ENCODE measurements around the gene PDIA5.
"Not testable (repeated sequence)": the region's sequence is repeated elsewhere in the genome, so short reads cannot be mapped to it uniquely, and the experiment has no call there.

The PDIA5 gene

DNA sequence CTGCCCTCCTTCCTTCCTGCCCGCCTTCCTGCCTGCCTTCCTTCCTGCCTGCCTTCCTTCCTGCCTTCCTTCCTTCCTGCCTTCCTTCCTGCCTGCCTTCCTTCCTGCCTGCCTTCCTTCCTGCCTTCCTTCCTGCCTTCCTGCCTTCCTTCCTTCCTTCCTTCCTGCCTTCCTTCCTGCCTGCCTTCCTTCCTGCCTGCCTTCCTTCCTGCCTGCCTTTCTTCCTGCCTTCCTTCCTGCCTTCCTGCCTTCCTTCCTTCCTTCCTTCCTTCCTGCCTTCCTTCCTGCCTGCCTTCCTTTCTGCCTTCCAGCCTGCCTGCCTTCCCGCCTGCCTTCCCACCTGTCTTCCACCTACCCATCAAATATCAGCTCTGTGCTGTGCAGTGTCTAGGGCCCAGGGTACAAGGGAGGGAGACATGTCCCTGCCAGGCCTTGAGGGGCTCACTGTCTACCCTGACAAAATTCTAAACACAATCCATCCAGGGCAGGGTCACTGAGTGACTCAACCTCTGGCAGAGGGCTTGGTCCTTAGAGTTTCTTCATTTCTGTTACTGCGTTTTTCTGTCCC is 85.1 kb downstream of the PDIA5 start:
- DNase-seq, result not testable (repeated sequence)

DNA sequence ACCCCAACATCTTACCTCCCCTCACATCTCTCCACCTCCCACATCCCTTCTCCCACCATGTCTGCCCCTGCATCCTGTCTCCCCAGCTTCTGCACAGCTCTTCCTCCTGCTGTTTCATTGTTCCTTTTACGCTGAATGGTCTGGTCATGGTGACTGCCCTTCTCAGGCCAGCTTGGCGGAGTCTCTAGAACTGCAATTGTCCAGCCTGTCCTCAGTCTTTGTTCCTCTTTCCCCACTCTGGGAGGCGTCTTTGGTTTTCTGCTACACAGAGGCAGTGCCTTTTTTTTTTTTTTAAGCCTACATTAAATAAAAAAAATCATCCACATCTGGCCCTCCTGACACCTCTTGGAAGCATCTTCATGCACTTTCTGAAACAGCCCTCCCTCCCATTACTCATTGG is 85.9 kb downstream of the PDIA5 start:
- DNase-seq, result no peak

DNA sequence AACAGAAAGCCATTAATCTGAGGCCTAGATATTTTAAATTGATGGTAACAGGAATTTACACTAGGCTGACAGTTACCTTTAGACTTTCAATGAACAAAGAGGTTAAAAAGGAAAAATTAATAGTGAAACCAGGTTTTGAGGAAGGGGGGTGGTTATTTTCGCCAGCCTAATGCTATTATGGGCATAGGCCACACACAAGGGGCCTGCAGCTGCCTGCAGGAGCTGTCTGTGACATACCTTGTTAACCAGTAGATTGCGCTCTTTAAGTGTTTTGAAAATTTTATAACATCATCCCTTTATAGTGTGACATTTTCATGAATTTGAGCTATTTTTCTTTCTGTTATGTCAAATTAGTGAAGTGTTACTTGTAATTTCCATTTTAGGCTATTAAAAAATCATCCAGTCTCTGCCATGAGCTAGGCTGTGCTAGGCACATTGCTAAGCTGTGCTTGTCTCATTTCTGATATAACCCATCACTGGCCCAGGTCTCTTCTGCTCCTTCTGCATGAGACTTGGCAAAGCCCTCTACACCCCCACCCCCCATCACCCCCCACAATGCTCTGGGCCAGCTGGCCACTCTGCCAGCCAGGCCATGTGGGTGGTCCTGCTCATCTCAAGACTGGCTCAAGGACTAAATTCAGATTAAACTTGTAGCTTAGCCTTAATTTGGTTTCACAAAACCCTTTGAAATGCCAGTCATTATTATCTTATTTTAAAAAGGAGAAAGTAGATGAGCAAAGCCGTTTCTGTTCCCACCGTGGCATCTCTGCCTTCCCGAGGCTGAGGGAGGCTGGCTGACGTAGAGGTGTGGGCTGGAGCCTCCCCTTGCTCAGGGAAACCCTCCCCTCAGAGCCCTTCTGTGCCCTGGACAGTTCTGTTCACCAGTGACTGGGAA is 86.5 kb downstream of the PDIA5 start:
- DNase-seq, result no peak

DNA sequence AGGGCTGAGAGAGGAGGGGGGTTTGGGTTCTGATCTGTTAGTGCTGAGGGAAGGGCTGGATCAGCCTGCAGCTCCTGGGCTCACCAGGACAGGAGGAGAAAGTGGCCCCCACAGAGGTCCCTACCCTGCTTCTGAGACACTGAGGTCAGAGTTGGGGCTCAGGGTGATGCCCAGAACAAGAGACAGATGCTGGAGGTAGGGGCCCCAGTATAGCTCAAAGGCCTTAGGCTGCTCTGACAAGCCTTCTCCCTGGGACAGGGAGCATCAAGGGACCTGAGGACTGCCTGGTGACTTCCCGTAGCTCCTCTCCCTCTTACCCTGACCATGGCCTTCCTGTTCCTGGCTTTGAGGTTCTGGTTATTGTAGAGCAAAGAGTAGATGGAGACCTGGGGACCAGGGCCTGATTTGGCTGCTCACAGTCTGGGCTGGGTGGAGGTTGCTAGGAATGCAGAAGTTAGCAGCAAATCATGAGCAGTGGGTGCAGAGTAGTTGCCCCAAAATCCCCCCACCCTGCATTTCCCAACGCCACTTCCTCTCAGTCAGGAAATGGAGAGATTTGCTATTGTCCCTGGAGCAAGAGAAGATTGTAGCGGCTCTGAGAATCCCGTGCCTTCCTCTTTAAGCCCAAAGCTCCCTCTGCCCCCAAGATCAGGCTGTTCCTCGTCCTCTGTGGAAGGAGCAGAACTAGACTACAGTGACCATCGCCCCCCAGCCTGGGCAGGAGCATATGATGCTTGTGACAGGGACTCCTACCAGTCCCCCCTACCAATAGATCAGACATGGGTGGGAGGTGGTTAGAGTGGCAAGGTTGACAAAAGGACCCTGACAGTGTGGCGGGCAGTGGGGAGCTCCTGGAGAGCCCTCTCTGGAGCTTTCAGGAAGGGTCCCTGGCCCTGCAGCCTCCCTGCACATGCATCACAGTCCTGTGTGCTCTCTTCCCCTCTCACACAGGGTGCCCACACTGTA is 87.5 kb downstream of the PDIA5 start:
- no peak for DNase-seq

DNA sequence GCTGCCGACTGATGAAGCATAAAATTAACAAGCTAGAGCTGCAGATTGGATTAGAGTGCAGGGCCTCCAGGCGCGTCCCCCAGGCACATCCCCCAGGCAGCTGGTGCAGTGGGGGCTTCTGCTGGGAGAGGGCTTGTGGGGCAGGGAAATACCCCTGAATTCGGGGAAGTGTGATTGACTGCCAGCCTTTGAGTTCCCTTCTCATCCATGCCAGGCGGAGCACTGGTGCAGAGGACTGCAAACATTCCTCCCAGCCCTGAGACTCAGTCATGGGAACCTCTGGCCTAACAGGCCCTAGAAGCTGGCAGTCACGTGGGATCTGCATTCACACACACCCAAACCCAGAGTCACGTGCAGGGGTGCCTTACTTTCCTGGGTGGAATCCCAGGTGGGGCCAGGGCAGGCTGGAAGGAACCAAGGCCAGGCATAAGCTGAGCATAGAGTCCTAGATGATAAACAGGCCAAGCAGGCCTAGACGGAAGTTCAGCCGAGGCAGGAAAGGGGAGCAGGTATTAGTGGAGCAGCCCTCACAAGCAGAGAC is 88.7 kb downstream of the PDIA5 start:
- DNase-seq, result no peak

DNA sequence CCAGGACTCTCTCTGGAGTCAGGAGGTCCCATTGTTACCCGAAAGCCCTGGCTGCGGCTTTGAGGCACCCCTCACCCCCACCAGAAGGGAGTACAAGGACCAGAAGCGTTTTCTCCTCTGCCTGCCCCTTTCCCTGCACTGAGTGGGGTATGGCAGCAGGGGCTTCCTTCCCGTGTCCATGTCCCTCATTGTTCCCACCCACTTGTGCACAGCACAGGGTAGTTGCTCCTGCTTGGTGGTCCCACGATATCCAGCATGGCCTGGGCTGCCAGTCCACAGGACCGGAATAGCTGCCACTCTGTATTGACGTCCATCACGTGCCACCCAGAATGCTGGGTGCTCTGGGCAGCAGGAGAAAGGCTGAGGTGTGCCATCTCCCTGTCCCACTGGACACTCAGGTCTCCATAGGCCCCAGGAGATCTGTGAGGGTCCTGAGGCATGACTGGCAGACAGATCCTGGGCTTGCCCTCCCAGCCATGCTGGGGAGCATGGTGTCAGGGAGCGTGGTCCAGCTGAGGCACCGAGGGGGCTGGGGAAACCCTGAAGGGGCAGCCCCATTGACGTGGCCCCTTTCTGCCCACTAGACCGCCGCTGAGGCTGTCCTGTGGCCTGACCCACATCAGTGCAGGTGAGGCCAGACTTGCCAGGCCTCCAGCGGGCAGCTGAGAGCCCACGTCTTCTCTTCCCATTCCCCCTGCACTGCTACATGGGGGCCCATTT is 89.6 kb downstream of the PDIA5 start:
- DNase-seq, result no peak

DNA sequence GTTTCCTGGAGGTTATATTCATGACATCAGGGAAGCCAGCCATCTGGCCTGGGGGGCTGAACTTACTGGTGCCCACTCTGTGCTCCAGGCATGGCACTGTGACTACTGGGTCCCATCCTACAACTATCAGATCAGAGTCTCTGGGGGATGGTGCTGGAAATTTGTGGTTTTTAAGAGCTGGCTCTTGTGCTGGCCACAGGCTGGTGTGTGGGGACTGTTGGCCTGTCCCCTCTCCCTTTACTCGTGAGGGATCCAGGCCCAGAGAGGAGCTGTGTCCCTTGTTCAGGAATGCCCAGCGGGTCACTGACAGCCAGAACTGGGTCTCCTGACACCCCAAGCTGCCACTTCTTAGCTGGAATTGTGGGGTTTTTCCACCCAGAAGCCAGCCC is 90.4 kb downstream of the PDIA5 start:
- no peak for DNase-seq

DNA sequence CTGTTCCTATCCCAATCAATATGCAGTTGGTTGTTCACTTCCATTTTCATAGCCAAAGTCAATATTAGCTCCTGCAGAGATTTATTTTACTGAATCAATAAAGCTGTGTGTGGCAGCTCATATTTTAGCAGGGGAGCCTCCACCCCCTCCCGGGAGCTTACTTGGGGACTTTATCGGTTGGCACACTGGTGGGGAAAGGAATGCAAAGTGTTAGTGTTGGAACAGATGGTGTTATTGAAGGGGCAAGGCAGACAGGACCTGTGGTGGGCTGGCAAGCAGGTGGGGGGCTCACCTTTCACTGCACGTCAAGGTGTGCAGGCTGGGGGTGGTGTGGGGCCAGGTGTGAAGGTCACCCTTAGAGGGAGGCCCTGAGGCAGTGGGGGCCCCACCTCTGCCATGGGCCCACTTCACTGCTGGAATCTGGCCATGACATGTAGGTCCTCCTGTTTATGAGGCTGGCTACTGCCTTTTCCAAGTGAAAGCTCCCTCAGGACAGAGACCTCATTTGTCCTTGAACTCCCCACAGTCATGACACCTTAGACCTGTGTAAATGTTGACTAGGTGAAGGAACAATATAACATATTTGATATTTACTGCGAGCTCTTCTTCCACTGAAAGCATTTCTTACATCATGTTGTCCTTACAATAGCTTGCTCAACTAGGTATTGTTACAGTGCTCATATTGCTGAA is 90.9 kb downstream of the PDIA5 start:
- DNase-seq, result no peak

DNA sequence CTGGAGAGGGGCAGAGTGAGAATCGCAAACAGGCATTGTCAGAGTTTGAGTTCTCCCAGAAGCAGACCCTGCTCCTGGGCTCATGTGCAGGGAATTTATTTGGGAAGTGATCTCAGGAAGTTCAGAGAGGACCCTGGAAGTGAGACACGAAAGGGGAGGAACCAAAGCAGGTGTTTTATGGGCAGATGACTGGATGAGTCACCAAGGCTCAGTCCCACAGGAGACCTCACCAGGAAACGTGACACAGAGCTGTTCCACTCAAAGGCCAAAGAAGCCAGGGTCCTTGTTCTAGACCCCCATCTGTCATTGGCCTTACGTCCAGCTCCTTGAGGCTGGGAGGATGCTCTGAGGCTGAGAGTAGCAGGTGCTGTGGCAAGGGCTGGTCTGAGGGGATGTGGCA is 91.5 kb downstream of the PDIA5 start:
- no peak for DNase-seq

DNA sequence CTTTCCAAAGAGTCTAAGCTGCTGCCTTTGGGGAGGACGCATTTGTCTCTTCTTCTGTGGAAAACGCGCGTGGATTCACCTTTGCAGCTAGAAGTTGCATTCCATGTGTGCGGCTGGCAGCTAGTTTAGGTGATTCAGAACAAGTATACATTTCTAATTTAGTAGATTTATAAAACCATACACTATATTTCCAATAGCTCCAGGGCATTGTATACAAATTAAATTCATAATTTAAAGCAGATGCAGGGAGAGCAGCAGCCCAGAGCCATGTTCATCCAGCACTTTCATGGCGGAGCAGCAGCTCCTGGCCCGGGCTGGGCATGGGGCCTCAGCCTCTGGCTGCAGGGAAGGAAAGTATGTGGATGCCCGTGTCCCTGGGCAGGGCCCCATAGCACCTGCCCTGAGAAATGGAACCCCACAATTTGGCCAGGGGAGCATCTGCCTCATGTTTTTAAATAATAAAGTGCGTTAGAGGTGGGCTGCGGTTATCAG is 92.1 kb downstream of the PDIA5 start:
- DNase-seq, result no peak

DNA sequence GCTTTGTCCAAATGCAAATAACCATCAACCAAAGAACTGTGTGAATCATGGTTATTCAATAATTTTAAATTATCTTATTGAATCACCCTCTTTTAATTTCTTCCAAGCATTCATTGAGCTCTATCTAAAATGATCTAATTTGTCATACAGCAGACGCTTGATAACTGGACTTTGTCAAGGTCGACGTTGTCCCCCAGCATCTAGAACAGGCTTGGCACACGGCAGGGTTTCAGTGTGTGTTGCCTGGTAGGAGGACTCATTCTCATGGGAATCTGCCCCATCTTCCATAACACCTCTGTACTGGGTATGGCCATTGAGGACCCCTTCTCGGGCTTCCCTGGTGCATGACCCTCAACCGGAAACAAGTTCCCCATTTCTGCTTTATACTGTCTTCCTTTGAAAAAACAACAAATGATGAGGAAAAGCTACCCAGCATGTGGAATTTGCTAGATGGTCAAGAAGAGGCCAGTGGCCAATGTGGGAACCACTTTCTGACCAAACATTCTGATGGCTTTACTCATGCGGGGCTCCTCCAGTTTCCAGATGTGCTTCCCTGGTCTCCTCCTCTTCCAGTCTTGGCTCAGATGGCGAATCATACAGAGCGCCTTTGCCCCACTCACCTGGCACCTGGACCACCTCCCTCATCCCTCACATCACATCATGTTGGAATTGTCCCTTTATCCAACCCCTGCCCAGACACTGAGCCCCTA is 93.3 kb downstream of the PDIA5 start:
- DNase-seq, result no peak

DNA sequence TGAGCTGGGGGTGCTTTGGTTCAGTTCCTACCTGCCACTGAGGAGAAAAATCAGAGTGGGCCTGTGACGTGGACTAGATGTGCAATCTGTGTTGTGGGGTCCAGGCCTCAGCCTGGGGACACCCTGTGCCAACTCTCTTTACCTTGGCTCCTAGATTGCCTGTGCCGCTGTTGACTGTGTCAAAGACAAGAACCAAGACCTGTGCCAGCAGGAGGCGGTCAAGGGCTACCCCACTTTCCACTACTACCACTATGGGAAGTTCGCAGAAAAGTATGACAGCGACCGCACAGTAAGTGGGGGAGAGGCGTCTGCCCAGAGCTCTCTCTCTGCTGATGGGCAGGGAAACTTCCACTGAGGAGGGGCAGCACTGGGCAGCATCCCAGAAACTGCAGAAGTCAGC is 94.3 kb downstream of the PDIA5 start:
- DNase-seq, result no peak

DNA sequence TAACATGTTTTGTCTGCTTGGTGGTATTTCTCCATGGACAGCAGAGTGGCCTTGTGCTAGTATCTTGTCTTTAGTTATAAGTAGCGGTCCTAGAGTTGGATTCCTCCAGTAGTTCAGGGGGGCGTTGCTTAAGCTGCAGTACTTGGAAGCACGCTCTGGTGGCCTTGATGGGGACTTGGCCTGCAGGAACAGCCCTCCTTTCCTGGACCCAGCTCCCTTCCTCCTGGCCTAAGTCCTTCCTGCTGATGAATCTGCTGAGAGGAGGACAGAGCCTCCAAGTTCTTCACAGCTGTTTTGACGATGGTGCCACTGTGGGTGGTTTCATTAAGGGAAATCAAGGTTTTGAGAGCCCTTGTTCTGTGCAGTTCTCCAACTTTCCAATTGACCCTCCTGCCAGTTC is 96.3 kb downstream of the PDIA5 start:
- no peak for DNase-seq

DNA sequence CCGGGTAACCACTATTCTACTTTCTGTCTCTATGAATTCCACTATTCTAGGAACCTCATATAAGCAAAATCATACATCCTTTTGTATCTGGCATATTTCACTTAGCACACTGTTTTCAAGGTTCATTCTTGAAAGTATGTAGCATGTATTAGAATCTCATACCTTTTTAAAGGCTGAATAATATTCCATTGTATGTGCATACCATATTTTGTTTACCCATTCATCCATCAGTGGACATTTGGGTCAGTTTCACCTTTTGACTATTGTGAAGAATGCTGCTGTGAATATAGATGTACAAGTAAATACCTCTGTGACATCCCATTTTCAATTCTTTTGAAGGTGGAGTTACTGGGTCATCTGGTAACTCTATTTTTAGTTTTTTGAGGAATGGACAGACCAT is 98.3 kb downstream of the PDIA5 start:
- DNase-seq, result no peak

DNA sequence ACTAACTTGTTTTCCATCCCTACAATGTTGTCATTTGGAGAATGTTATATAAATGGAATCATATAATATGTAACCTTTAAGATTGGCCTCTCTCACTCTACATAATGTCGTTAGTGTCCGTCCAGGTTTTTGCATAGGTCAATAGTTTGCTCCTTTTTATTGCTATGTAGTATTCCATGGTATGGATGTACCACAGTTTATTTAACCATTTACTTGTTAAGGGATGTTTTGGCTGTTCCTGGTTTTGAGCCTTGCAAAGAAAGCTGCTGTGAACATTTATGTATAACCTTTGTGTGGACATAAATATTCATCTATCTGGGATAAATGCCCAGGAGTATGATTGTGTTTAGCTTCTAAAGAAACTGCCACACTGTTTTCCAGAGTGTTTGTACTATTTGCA is 100.9 kb downstream of the PDIA5 start:
- no peak for DNase-seq

DNA sequence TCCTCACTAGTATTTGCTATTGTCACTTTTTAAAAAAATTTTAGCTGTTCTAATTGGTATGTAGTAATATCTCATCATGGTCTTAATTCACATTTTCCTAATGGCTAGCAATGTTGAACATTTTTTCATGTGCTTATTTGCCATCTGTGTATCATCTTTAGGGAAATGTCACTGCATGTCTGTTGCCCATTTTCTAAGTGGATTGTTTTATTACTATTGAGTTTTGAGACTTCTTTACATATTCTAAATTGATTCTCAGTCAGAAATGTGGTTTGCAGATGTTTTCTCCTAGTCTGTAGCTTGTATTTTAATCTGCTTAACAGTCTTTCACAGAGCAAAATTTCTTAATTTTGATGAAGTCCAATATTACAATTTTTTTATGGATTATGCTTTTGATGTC is 101.3 kb downstream of the PDIA5 start:
- no peak for DNase-seq

DNA sequence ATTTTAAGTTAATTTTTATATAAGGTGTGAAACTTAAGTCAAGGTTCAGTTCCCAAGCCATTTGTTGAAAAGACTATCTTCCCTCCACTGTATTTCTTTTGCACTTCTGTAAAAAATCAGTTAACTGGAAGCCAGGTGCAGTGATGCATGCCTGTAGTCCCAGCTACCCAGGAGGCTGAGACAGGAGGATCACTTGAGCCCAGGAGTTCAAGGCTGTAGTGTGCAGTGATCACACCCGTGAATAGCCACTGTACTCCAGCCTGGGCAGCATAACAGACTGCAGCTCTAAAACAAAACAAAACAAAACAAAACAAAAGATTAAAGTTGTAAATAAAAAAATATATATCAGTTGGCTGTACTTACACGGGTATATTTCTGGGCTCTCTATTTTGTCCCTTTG is 101.8 kb downstream of the PDIA5 start:
- no peak for DNase-seq

DNA sequence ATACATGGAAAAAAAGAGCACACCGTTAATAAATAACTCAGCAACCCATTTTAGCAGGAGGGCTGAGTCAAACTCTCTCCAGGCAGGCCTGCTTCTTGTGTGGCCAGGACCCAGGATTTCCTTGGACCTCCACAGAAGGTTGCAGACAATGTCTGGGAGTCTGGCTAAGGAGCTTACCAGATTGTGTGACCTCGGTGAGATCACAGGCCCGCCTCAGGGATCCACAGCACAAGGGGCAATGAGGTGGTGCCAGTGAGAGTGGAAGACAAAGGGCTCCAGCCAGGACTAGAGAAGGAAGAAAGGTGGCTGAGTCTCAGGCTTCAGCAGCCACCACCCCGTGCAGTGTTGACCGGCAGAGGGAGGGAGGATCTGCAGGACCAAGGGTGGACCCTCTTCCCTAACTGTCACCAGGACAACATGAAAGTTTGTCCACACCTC is 102.7 kb downstream of the PDIA5 start:
- no peak for DNase-seq

DNA sequence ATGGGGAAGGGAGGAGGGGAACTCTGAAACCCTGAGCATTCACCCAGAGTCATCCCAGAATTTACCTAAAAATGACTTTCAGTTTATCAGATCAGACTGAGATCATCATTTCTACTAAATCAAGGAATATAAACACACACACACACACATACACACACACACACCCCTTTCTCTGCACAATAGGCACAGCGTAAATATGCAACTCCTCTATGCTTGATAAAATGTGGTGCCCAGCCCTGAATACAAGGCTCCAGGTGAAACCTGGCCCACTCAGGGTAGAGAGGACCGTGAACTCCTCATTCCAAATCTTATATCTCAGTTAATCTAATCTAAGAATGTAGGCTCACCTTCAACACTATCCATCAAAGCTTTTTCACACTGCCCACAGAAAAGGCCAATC is 103.1 kb downstream of the PDIA5 start:
- no peak for DNase-seq

DNA sequence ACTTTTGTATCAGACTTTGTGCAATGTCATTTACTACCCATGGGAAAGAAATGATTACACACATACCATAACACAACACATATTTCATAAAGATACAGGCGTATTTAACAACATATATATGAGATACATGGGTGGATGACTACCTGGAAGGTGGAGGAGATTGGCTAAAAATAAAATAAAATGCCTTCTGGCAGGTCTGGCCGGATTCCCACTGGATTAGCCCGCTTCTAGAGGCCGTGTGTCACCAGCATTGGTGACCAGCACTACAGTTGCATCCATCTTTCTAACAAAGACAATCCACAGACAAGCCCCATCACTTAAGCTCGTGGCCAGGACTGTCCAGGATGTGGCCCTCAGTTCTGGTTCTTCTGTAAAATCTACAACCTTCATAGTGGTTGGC is 114.0 kb downstream of the PDIA5 start:
- no peak for DNase-seq

DNA sequence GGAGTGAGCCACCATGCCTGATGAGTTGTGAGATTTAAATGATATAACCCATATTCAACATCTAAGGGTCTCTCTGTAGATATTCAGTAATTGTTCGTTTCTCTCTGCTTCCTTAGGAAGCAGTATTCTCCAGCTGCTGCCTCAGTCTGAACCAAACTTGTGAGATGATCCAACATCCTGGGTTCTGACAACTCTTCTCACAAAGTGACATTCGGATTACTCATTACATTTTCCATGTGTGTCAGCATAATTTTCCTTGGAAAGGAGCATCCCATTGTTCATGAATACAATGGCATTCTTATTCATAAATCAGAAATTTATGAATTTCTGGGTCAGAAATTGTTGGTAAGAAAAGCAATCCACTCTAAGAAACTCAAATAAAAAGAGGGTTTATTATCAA is 119.9 kb downstream of the PDIA5 start:
- no peak for DNase-seq
